ENCODE data around the gene MYO3B.

MYO3B gene

DNA sequence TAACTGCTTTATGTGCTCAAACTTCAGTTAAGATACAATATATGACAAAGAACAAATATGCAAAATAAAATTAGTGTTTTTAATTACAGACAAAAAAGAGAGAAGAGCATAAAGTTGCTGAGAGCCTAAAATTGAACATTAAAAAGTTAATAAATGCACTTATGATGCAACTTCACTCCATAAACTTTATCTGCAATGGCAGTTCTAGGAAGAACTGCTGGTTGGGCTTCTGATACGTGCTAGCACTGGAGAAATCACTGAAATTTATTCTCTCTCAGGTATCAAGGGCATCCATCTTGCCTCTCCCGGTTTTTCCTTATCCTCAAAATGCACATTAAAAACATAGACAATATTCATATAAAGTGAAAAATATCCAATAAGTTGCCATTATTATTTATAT, 35.7 kb downstream of the MYO3B start:
- DNase-seq, result no peak

DNA sequence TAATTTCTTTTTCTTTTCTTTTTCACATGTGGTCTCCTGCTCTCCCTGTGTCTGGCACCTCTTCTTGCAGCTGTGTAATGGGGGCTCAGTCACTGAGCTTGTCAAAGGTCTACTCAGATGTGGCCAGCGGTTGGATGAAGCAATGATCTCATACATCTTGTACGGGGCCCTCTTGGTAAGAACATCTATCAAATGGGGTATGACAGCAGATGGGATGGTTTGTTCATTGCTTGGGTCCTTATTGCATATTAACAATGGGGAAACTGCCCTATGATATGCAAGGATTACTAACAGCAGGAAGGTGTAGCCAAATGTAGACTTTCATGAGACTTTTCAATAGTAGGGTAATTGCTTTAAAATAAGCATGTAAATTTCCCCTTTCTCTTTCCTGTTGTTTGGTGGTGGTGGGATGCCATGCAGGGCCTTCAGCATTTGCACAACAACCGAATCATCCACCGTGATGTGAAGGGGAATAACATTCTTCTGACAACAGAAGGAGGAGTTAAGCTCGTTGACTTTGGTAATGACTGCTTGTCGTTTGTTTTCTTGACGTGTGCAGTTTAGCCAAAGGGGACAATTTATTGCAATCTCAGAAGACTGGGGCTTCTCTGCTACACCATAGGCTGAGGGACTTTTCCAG, 36.5 kb downstream of the MYO3B start:
- Histone ChIP-seq H3K79me2 (ENCODE audit: low read length) (no peaks in the 10 kb centered on the region), H2AFZ (ENCODE audit: low read length) (no peak overlapping the region), H3K9me3 (replicated peaks; ENCODE audit: insufficient read depth, low read length) (no peaks in the 10 kb centered on the region), H3K9ac (ENCODE audit: low read length) (no peak overlapping the region), H3K4me3 (ENCODE audit: low read length) (no peak overlapping the region), H3K4me2 (ENCODE audit: low read depth, low read length) (no peak overlapping the region), H3K9me2 (replicated peaks; ENCODE audit: insufficient read depth, low read length) (no peaks in the 10 kb centered on the region), H3K27me3 (replicated peaks; ENCODE audit: insufficient read depth, low read length) (no peaks in the 10 kb centered on the region), H4K20me1 (ENCODE audit: insufficient read depth, low read length) (no peaks in the 10 kb centered on the region), H3F3A (ENCODE audit: insufficient read depth, low read length) (no peaks in the 10 kb centered on the region), H3K36me3 (replicated peaks; ENCODE audit: insufficient read depth, low read length) (no peaks in the 10 kb centered on the region), H3K27ac (ENCODE audit: low read length) (no peak overlapping the region), H3K4me1 (ENCODE audit: low read length) (no peaks in the 10 kb centered on the region)
- DNase-seq, result no peak
- TF ChIP-seq CTCF (IDR thresholded peaks at IDR 0.05; ENCODE audit: low read length) (no peak), EZH2phosphoT487 (IDR thresholded peaks at IDR 0.05; ENCODE audit: low read length) (no peak), EZH2 (optimal IDR thresholded peaks at IDR 0.05; ENCODE audit: low read depth, low read length) (no peak)

More for the DNA sequence above, 35.7 kb downstream of the MYO3B start:
- no peaks in the 10 kb centered on the region for H3K27me3 ChIP-seq (replicated peaks; ENCODE audit: insufficient read depth, low read length)
- no peak overlapping the region for H3K27ac ChIP-seq (ENCODE audit: low read length)
- no peaks in the 10 kb centered on the region for H3K9me3 ChIP-seq (replicated peaks; ENCODE audit: insufficient read depth, low read length)
- no peak overlapping the region for H2AFZ ChIP-seq (ENCODE audit: low read length)
- H3K4me2 ChIP-seq (ENCODE audit: low read depth, low read length), result no peak overlapping the region
- H3K9ac ChIP-seq (ENCODE audit: low read length), result no peak overlapping the region
- no peaks in the 10 kb centered on the region for H3K9me2 ChIP-seq (replicated peaks; ENCODE audit: insufficient read depth, low read length)
- H3K4me1 ChIP-seq (ENCODE audit: low read length), result no peaks in the 10 kb centered on the region
- H3K79me2 ChIP-seq (ENCODE audit: low read length), result no peaks in the 10 kb centered on the region
- H3K36me3 ChIP-seq (replicated peaks; ENCODE audit: insufficient read depth, low read length), result no peaks in the 10 kb centered on the region
- no peaks in the 10 kb centered on the region for H4K20me1 ChIP-seq (ENCODE audit: insufficient read depth, low read length)
- TF ChIP-seq EZH2 (optimal IDR thresholded peaks at IDR 0.05; ENCODE audit: low read depth, low read length) (no peak), CTCF (IDR thresholded peaks at IDR 0.05; ENCODE audit: low read length) (no peak)
- H3K4me3 ChIP-seq (ENCODE audit: low read length), result no peak overlapping the region
- no peaks in the 10 kb centered on the region for H3F3A ChIP-seq (ENCODE audit: insufficient read depth, low read length)

- Histone ChIP-seq H3F3A (ENCODE audit: insufficient read depth, low read length) (no peaks in the 10 kb centered on the region), H3K36me3 (replicated peaks; ENCODE audit: insufficient read depth, low read length) (no peaks in the 10 kb centered on the region), H3K79me2 (ENCODE audit: low read length) (no peaks in the 10 kb centered on the region), H3K9me2 (replicated peaks; ENCODE audit: insufficient read depth, low read length) (no peaks in the 10 kb centered on the region), H3K9me3 (replicated peaks; ENCODE audit: insufficient read depth, low read length) (no peaks in the 10 kb centered on the region), H3K9ac (ENCODE audit: low read length) (no peak overlapping the region), H2AFZ (ENCODE audit: low read length) (no peak overlapping the region), H3K4me3 (ENCODE audit: low read length) (no peak overlapping the region), H3K27me3 (replicated peaks; ENCODE audit: insufficient read depth, low read length) (no peaks in the 10 kb centered on the region), H3K4me2 (ENCODE audit: low read depth, low read length) (no peak overlapping the region), H3K27ac (ENCODE audit: low read length) (no peak overlapping the region), H3K4me1 (ENCODE audit: low read length) (no peaks in the 10 kb centered on the region), H4K20me1 (ENCODE audit: insufficient read depth, low read length) (no peaks in the 10 kb centered on the region)
- DNase-seq, result no peak
- TF ChIP-seq EZH2 (optimal IDR thresholded peaks at IDR 0.05; ENCODE audit: low read depth, low read length) (no peak), EZH2phosphoT487 (IDR thresholded peaks at IDR 0.05; ENCODE audit: low read length) (no peak), CTCF (IDR thresholded peaks at IDR 0.05; ENCODE audit: low read length) (no peak)
Measured at GRCh38 chr2:170215021-170215420, 37.1 kb downstream of the MYO3B start.
